ENCODE measurements around the gene IL23R. TPM values are rescaled to one million over a fixed set of nuclear protein-coding genes. Genes with fewer than 3 reads are reported as not detected.

Gene IL23R
- polyA plus RNA-seq (2011; rRNA removed) (not detected in 2 replicates), polyA minus RNA-seq (2011; rRNA and poly(A)+ RNA removed) (not detected in 2 replicates)

GRCh38 chr1:67166196-67166595 is at the start of gene IL23R:
Gene IL23R, plus strand, starts transcription at chr1:67166454. Its CDS starts 1,667 bp downstream, at chr1:67168121.
- TF ChIP-seq CTCF (IDR thresholded peaks at IDR 0.05; ENCODE audit: insufficient read depth, low read depth, low read length), result no peak
- Histone ChIP-seq H3K4me3 (ENCODE audit: low read depth, low read length) (no peak within 1 kb of the TSS), H3K36me3 (ENCODE audit: control insufficient read depth, insufficient read depth, low read length) (no peaks in the 10 kb centered on the region), H3K27me3 (ENCODE audit: control insufficient read depth, insufficient read depth, low read length) (0 out of 2 replicates have a peak, but pooled peaks cover 1% of the 10 kb centered on the region)
- ChIA-PET CTCF (interaction anchor here (1.1 kb wide), 1 partner anchor 17 kb away, joined by 3 read pairs; no protein-coding TSS in a partner anchor), POLR2A (no interaction called here)
- DNase-seq (ENCODE audit: low read depth), result no peak

GRCh38 chr1:67118191-67118590 is 48.1 kb upstream of the IL23R start:
- ChIA-PET CTCF (no interaction called here), POLR2A (no interaction called here)
- no peak for DNase-seq (ENCODE audit: low read depth)
- no peak for TF ChIP-seq CTCF (IDR thresholded peaks at IDR 0.05; ENCODE audit: insufficient read depth, low read depth, low read length)
- H3K27me3 ChIP-seq (ENCODE audit: control insufficient read depth, insufficient read depth, low read length), result no peaks in the 10 kb centered on the region
- no peaks in the 10 kb centered on the region for H3K36me3 ChIP-seq (ENCODE audit: control insufficient read depth, insufficient read depth, low read length)
- no peak overlapping the region for H3K4me3 ChIP-seq (ENCODE audit: low read depth, low read length)

GRCh38 chr1:67118646-67119045 is 47.6 kb upstream of the IL23R start:
- no peak for TF ChIP-seq CTCF (IDR thresholded peaks at IDR 0.05; ENCODE audit: insufficient read depth, low read depth, low read length)
- no peak for DNase-seq (ENCODE audit: low read depth)
- no peaks in the 10 kb centered on the region for H3K36me3 ChIP-seq (ENCODE audit: control insufficient read depth, insufficient read depth, low read length)
- ChIA-PET CTCF (no interaction called here), POLR2A (no interaction called here)
- H3K27me3 ChIP-seq (ENCODE audit: control insufficient read depth, insufficient read depth, low read length), result no peaks in the 10 kb centered on the region
- no peak overlapping the region for H3K4me3 ChIP-seq (ENCODE audit: low read depth, low read length)

- TF ChIP-seq CTCF (IDR thresholded peaks at IDR 0.05; ENCODE audit: insufficient read depth, low read depth, low read length), result no peak
- ChIA-PET CTCF (interaction anchor here (1.5 kb wide), 1 partner anchor 10 kb away, joined by 4 read pairs; no protein-coding TSS in a partner anchor), POLR2A (no interaction called here)
- no peaks in the 10 kb centered on the region for H3K27me3 ChIP-seq (ENCODE audit: control insufficient read depth, insufficient read depth, low read length)
- no peak overlapping the region for H3K4me3 ChIP-seq (ENCODE audit: low read depth, low read length)
- no peaks in the 10 kb centered on the region for H3K36me3 ChIP-seq (ENCODE audit: control insufficient read depth, insufficient read depth, low read length)
- no peak for DNase-seq (ENCODE audit: low read depth)
Measured at GRCh38 chr1:67120855-67121619, 45.2 kb upstream of the IL23R start.

GRCh38 chr1:67124455-67124854 is 41.8 kb upstream of the IL23R start:
- Histone ChIP-seq H3K27me3 (ENCODE audit: control insufficient read depth, insufficient read depth, low read length) (no peaks in the 10 kb centered on the region), H3K4me3 (ENCODE audit: low read depth, low read length) (no peak overlapping the region), H3K36me3 (ENCODE audit: control insufficient read depth, insufficient read depth, low read length) (no peaks in the 10 kb centered on the region)
- ChIA-PET POLR2A (no interaction called here), CTCF (no interaction called here)
- no peak for TF ChIP-seq CTCF (IDR thresholded peaks at IDR 0.05; ENCODE audit: insufficient read depth, low read depth, low read length)
- DNase-seq (ENCODE audit: low read depth), result no peak
